IMR-90 (cell line): Measurements from ENCODE around the gene ZNF236. TPM values are rescaled to one million over a fixed set of nuclear protein-coding genes. Genes with fewer than 3 reads are reported as not detected.

Source experiments
- ATAC-seq: fragments of 200-7000 bp; cut with Tn5 transposase; 2 replicates; pipeline ENCODE4 v1.9.1; 2020; ENCODE audit warnings: low read depth, mild to moderate bottlenecking, moderate library complexity
- BruUV-seq: library from RNA; stranded (reverse); fragments of 400-500 nt; replicated peaks from 2 replicates; lab custom pipeline; 2021; lab: Mats Ljungman, UMichigan
- CTCF ChIA-PET: fragments of 300-600 bp; formaldehyde crosslinking; extraction: SDS; loops from one replicate; lab custom pipeline; 2021; ENCODE audit warnings: antibody characterized with exemption; lab: Yijun Ruan, JAX
- POLR2A ChIA-PET: fragments of 300-600 bp; sonication (Branson Sonifier 250); formaldehyde crosslinking; loops from one replicate; lab custom pipeline; 2022; ENCODE audit warnings: antibody characterized with exemption; ENCODE audit not compliant: unreplicated experiment; lab: Charles Lee
- DNase-seq: peaks from one replicate; pipeline ENCODE4 v3.0.0; 2013
- H2AFZ ChIP-seq: replicated peaks from 2 replicates; pipeline ENCODE3; 2013; ENCODE audit warnings: low read length, mild to moderate bottlenecking; ENCODE audit not compliant: poor library complexity
- H2AK5ac ChIP-seq: 2 replicates; pipeline ENCODE4 v1.6.1; 2013; ENCODE audit warnings: low read depth, low read length, inconsistent platforms
- H2AK9ac ChIP-seq: replicated peaks from 2 replicates; pipeline ENCODE3; 2013; ENCODE audit warnings: mild to moderate bottlenecking, low read depth, low read length, moderate library complexity; ENCODE audit not compliant: poor library complexity
- H2BK120ac ChIP-seq: 2 replicates; pipeline ENCODE4 v1.6.1; 2013; ENCODE audit warnings: low read depth, low read length, inconsistent platforms
- H2BK15ac ChIP-seq: 3 replicates; pipeline ENCODE4 v1.6.1; 2013; ENCODE audit warnings: low read depth, low read length, inconsistent platforms
- H2BK20ac ChIP-seq: 2 replicates; pipeline ENCODE4 v1.6.1; 2013; ENCODE audit warnings: low read depth, mild to moderate bottlenecking, inconsistent platforms, low read length, moderate library complexity
- H2BK5ac ChIP-seq: 2 replicates; pipeline ENCODE4 v1.6.1; 2013; ENCODE audit warnings: mild to moderate bottlenecking, low read depth, low read length, inconsistent platforms; ENCODE audit not compliant: poor library complexity, severe bottlenecking
- H3K14ac ChIP-seq: replicated peaks from 2 replicates; pipeline ENCODE4 v1.6.1; 2013; ENCODE audit warnings: low read depth, low read length, inconsistent platforms
- H3K18ac ChIP-seq: 2 replicates; pipeline ENCODE4 v1.6.1; 2013; ENCODE audit warnings: low read depth, low read length, control low read depth
- H3K23ac ChIP-seq: 2 replicates; pipeline ENCODE4 v1.6.1; 2013; ENCODE audit warnings: low read depth, low read length, inconsistent platforms
- H3K27ac ChIP-seq: 2 replicates; pipeline ENCODE4 v1.5.1; 2013; ENCODE audit warnings: mild to moderate bottlenecking, control low read depth, low read length; ENCODE audit not compliant: insufficient read depth
- H3K27me3 ChIP-seq: 2 replicates; pipeline ENCODE4 v1.6.1; 2013; ENCODE audit warnings: low read length; ENCODE audit not compliant: control insufficient read depth, insufficient read depth
- H3K36me3 ChIP-seq: 2 replicates; pipeline ENCODE4 v1.6.1; 2013; ENCODE audit warnings: low read length, mixed read lengths; ENCODE audit not compliant: control insufficient read depth, insufficient read depth
- H3K4ac ChIP-seq: 2 replicates; pipeline ENCODE4 v1.6.1; 2013; ENCODE audit warnings: low read depth, low read length, inconsistent platforms
- H3K4me1 ChIP-seq: 2 replicates; pipeline ENCODE4 v1.6.1; 2013; ENCODE audit warnings: low read length, mixed read lengths; ENCODE audit not compliant: control insufficient read depth, insufficient read depth
- H3K4me2 ChIP-seq: 2 replicates; pipeline ENCODE4 v1.6.1; 2013; ENCODE audit warnings: low read depth, mild to moderate bottlenecking, control low read depth, low read length, moderate library complexity
- H3K4me3 ChIP-seq: 2 replicates; pipeline ENCODE4 v1.5.1; 2013; ENCODE audit warnings: low read depth, mild to moderate bottlenecking, control low read depth, low read length, moderate library complexity; ENCODE audit not compliant: insufficient read depth
- H3K56ac ChIP-seq: 2 replicates; pipeline ENCODE4 v1.6.1; 2013; ENCODE audit warnings: low read length, inconsistent platforms; ENCODE audit not compliant: insufficient read depth; ENCODE audit errors: extremely low read depth
- H3K79me1 ChIP-seq, 2 experiments: 2 replicates each; pipeline ENCODE4 v1.6.1; 2013; ENCODE audit warnings: low read length in 2 of 2, inconsistent platforms in 1 of 2, low read depth in 1 of 2
- H3K9ac ChIP-seq: 2 replicates; pipeline ENCODE4 v1.6.1; 2013; ENCODE audit warnings: low read depth, low read length, control low read depth
- H3K9me1 ChIP-seq: 2 replicates; pipeline ENCODE4 v1.6.1; 2013; ENCODE audit warnings: low read length, inconsistent platforms; ENCODE audit not compliant: insufficient read depth
- H3K9me3 ChIP-seq: 2 replicates; pipeline ENCODE4 v1.6.1; 2013; ENCODE audit warnings: low read length; ENCODE audit not compliant: control insufficient read depth, insufficient read depth
- H4K20me1 ChIP-seq: 2 replicates; pipeline ENCODE4 v1.6.1; 2013; ENCODE audit warnings: low read length, inconsistent platforms; ENCODE audit not compliant: insufficient read depth
- H4K5ac ChIP-seq: 2 replicates; pipeline ENCODE4 v1.6.1; 2013; ENCODE audit warnings: mild to moderate bottlenecking, low read depth, low read length, control low read depth
- H4K8ac ChIP-seq, 2 experiments: 2 replicates each; pipeline ENCODE4 v1.6.1; 2013; ENCODE audit warnings: low read depth in 2 of 2, low read length in 2 of 2, control low read depth in 1 of 2, inconsistent platforms in 1 of 2
- H4K91ac ChIP-seq: 2 replicates; pipeline ENCODE4 v1.6.1; 2013; ENCODE audit warnings: low read depth, low read length, inconsistent platforms; ENCODE audit not compliant: insufficient read depth
- BHLHE40 ChIP-seq: fragments of 150-350 bp; IDR thresholded peaks from 2 replicates; pipeline ENCODE4 v1.6.1; 2016; ENCODE audit warnings: mild to moderate bottlenecking, low read depth, low read length
- CEBPB ChIP-seq: IDR thresholded peaks from 2 replicates; pipeline ENCODE4 v1.6.1; 2012; ENCODE audit warnings: low read depth, low read length, improper control_type of control experiment
- CHD1 ChIP-seq: IDR thresholded peaks from 2 replicates; pipeline ENCODE4 v1.6.1; 2012; ENCODE audit warnings: low read depth, low read length, improper control_type of control experiment
- ELK1 ChIP-seq: fragments of 150-350 bp; IDR thresholded peaks from 2 replicates; pipeline ENCODE4 v1.6.1; 2016; ENCODE audit warnings: low read depth, mild to moderate bottlenecking, low read length, moderate library complexity, borderline replicate concordance
- FOS ChIP-seq: fragments of 150-350 bp; IDR thresholded peaks from 2 replicates; pipeline ENCODE4 v1.6.1; 2016; ENCODE audit warnings: low read depth, low read length
- MAFK ChIP-seq: IDR thresholded peaks from 2 replicates; pipeline ENCODE4 v1.6.1; 2012; ENCODE audit warnings: low read depth, low read length, improper control_type of control experiment
- MAZ ChIP-seq: IDR thresholded peaks from 2 replicates; pipeline ENCODE4 v1.6.1; 2012; ENCODE audit warnings: low read depth, mild to moderate bottlenecking, low read length, improper control_type of control experiment, moderate library complexity, borderline replicate concordance
- MXI1 ChIP-seq: IDR thresholded peaks from 2 replicates; pipeline ENCODE4 v1.6.1; 2012; ENCODE audit warnings: low read depth, mild to moderate bottlenecking, low read length, moderate library complexity, borderline replicate concordance
- NFE2L2 ChIP-seq: fragments of 150-350 bp; IDR thresholded peaks from 2 replicates; pipeline ENCODE4 v1.6.1; 2016; ENCODE audit warnings: low read depth, mild to moderate bottlenecking, low read length
- POLR2A ChIP-seq: IDR thresholded peaks from 2 replicates; pipeline ENCODE4 v1.6.1; 2012; ENCODE audit warnings: mild to moderate bottlenecking, low read depth, low read length
- RAD21 ChIP-seq: IDR thresholded peaks from 2 replicates; pipeline ENCODE4 v1.6.1; 2012; ENCODE audit warnings: low read length, improper control_type of control experiment
- RCOR1 ChIP-seq: IDR thresholded peaks from 2 replicates; pipeline ENCODE4 v1.6.1; 2012; ENCODE audit warnings: mild to moderate bottlenecking, low read length, improper control_type of control experiment; ENCODE audit not compliant: insufficient replicate concordance
- RFX5 ChIP-seq: IDR thresholded peaks from 2 replicates; pipeline ENCODE4 v1.8.0; 2012; ENCODE audit warnings: low read depth, mild to moderate bottlenecking, low read length, moderate library complexity
- SMC3 ChIP-seq: fragments of 150-350 bp; IDR thresholded peaks from 2 replicates; pipeline ENCODE4 v1.6.1; 2016; ENCODE audit warnings: low read depth, mild to moderate bottlenecking, antibody characterized with exemption, low read length, moderate library complexity
- USF2 ChIP-seq: fragments of 150-350 bp; IDR thresholded peaks from 2 replicates; pipeline ENCODE4 v1.6.1; 2017; ENCODE audit warnings: mild to moderate bottlenecking, antibody characterized with exemption, low read length, low read depth
- WGBS, 2 experiments: methylation state at CpG; one replicate each; pipeline versions ENCODE4 v1.1.5 to v1.1.7; 2013; ENCODE audit warnings: missing lambda C conversion rate in 2 of 2; ENCODE audit not compliant: insufficient read length in 1 of 2; ENCODE audit errors: extremely low coverage in 2 of 2; 5-methylcytosine and 5-hydroxymethylcytosine counted together
- dilution Hi-C: fragments of 300-500 bp; cut with HindIII; formaldehyde crosslinking; loops from one replicate; pipeline ENCODE4 v1.14.3; 2018; ENCODE audit warnings: low sequenced_read_pairs; ENCODE audit not compliant: unreplicated experiment
- in situ Hi-C: fragments of 300-500 bp; cut with MboI; formaldehyde crosslinking; loops from 3 replicates; pipeline ENCODE4 v1.14.3; 2019; ENCODE audit warnings: low sequenced_read_pairs, inconsistent platforms, mixed read lengths
- intact Hi-C: fragments of 100-400 bp; cut with micrococcal nuclease; formaldehyde crosslinking; loops from 2 replicates; pipeline ENCODE4 v1.10.0; 2022
- polyA plus RNA-seq, 3 experiments: library from polyadenylated mRNA; depleted of rRNA; stranded (reverse); fragments of >200 nt; gene quantifications; 2 replicates each; pipeline ENCODE4 v1.2.3, GENCODE V29; 2012; ENCODE audit warnings: low replicate concordance in 1 of 3
- total RNA-seq: library from RNA; depleted of rRNA; stranded (reverse); fragments of >200 nt; gene quantifications from 2 replicates; pipeline ENCODE4 v1.2.3, GENCODE V29; 2012

ZNF236 gene
- total and polyA plus RNA-seq, 2 of the 4 experiments (the other 2 are of a cell fraction) = 3.6 to 9.7 TPM

DNA sequence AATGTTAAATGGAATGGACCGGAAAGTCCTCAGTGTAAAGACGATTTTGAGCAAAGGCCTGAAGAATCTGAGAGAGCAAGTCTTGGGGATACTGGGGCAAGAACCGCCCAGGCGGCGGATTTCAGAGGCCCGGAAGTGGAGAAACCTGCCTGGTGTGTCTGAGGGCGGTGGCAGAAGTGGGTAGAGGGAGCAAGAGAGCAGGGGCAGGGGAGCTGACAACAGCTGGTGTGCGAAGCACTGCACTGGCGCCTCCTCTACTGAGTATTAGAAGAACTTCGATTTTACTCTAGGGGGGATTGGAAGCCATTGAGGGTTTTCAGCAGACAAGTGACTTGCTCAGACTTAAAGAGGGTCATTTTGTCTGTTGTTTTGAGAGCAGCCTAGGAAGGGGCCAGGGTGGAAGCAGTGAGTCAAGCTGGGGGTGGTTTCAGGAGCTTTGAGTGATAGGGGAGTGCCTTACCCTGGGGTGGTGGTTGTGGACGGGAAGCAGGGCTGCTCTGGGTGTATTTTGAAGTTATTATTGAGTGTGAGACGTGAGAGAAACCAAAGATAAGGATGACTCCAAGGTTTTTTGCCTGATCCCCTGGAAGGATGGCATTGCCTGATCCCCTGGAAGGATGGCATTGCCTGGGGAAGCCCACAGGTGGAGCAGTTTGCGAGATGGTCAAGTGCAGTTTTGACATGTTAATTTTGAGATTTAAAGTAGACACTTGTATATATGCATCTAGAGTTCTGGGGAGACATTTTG, 52.5 kb downstream of the ZNF236 start:
- H3K9me1 ChIP-seq = no peaks in the 10 kb centered on the region; the same call in 1 of the 2 replicates
- BruUV-seq = no TSS peak
- no peak overlapping the region for H4K8ac ChIP-seq
- H4K20me1 ChIP-seq = no peaks in the 10 kb centered on the region
- no peak overlapping the region for H2BK120ac ChIP-seq
- no peak overlapping the region for H3K18ac ChIP-seq
- H4K91ac ChIP-seq = no peak overlapping the region
- H2AFZ ChIP-seq = no peak overlapping the region
- H3K4me1 ChIP-seq = no peaks in the 10 kb centered on the region
- no peaks in the 10 kb centered on the region for H3K9me3 ChIP-seq
- H4K5ac ChIP-seq = no peak overlapping the region
- in situ Hi-C loops (no loop called here), dilution Hi-C loops (no loop called here), intact Hi-C loops (loop anchor here (2.0 kb wide), 1 partner anchor 72 kb away; no protein-coding TSS in a partner anchor)
- no peak overlapping the region for H3K23ac ChIP-seq
- H3K4me2 ChIP-seq = no peak overlapping the region
- H3K4ac ChIP-seq = no peak overlapping the region
- H2AK5ac ChIP-seq = no peak overlapping the region
- WGBS, 2 experiments = 100% methylated on average over 1 of the region's 13 CpGs; no CpG with 5 or more reads in 1 of the 2 experiments
- no peaks in the 10 kb centered on the region; a peak in 1 of 4 replicates for H3K79me1 ChIP-seq
- H2BK20ac ChIP-seq = no peak overlapping the region
- ATAC-seq = no peak
- peaks cover 18% of the 10 kb centered on the region for H3K36me3 ChIP-seq
- no peaks in the 10 kb centered on the region for H3K27me3 ChIP-seq
- DNase-seq = no peak
- H3K4me3 ChIP-seq = no peak overlapping the region
- H3K14ac ChIP-seq = no peak overlapping the region
- H2BK15ac ChIP-seq = no peak overlapping the region
- H2BK5ac ChIP-seq = no peak overlapping the region
- no peak overlapping the region for H3K56ac ChIP-seq
- H2AK9ac ChIP-seq = no peak overlapping the region
- no peak overlapping the region for H3K9ac ChIP-seq
- CTCF ChIA-PET = no interaction called here
- POLR2A ChIA-PET = no interaction called here
- no peak overlapping the region for H3K27ac ChIP-seq
- TF ChIP-seq USF2 = no peak
- TF ChIP-seq NFE2L2 = no peak
- no peak for TF ChIP-seq CHD1
- TF ChIP-seq CEBPB = no peak
- TF ChIP-seq BHLHE40 = no peak
- no peak for TF ChIP-seq ELK1
- no peak for TF ChIP-seq FOS
- no peak for TF ChIP-seq MXI1
- TF ChIP-seq POLR2A = no peak
- TF ChIP-seq RFX5 = no peak
- no peak for TF ChIP-seq MAFK
- TF ChIP-seq RCOR1 = no peak
- TF ChIP-seq SMC3 = no peak
- no peak for TF ChIP-seq MAZ
- TF ChIP-seq RAD21 = no peak
